Measurements from ENCODE around the gene TINCR.
"Not testable (repeated sequence)": the region's sequence is repeated elsewhere in the genome, so short reads cannot be mapped to it uniquely, and the experiment has no call there.

The TINCR gene

DNA sequence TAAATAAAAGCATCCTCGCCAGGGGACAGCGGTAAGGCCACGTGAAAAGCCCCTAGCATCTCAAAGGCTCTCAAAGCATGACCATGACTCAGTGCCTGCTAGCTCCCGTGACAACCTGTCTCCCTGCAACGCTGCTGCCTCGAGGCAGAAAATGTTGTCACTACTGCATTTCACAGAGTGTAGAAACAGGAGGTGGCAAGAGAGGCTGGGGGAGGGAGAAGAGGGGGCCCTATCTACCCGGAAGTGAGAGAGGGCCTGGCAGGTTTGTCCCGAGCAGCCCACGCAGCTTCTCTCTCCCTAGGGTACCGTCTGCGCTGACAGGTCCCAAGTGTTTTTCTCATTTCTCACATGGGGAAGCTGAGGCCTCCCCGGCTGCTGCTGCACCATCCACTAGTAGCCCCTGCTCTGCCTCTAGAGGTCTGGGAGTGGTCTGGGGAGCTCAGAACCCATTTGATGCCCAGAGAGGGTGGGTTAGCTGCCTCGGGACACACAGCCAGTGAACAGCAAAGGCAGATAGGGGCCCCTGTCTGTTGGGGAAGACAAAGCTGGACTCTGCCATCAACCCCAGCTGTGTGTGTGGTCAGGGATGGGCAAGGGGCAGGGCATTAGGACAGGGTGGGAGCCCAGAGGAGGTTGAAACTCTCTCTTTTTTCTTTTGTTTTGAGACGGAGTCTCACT is 3.7 kb downstream of the TINCR start:
- DNase-seq: peak; percentile 44
- in situ Hi-C loops (cut with MboI; ENCODE audit: low pct_unique_long_range_greater_than_20kb, low sequenced_read_pairs): no loop called here

DNA sequence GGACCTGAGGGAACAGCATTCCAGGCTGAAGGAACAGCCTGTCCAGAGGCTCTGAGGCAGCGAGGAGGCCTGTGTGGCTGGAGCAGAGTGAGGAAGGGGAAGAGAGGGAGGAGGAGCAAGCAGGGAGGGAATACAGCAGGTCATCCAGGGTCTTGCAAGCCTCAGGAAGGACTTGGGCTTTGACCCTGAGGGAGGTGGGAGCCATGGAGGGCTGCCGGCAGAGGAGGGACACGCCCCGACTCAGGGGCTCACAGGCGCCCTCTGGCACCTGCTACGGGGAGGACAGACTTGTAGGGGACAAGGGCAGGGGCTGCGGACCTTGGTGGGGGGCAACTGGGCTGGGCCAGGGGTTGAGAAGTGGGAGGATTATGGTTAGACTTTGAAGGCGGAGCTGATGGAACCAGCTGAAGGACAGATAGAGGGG is 4.7 kb downstream of the TINCR start:
- in situ Hi-C loops (cut with MboI; ENCODE audit: low pct_unique_long_range_greater_than_20kb, low sequenced_read_pairs): no loop called here
- DNase-seq: no peak

DNA sequence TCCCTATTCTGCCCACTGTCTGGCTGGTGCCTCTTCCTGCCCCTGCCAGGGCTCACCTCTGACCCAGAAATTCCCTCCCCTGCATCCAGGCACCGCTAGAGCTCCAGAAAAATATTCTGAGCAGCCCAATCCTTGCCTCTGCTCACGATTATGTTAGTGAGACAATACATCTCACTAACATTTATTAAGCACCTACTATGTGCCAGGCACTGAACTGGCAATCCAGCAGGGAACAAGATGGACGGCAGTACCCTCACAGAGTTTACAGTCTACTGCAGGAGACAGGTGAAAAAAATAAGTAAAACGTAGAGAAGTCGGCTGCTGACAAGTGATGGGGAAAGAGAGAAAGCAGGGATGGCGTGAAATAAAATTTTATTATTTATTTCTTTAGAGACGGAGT is 5.5 kb downstream of the TINCR start:
- no peak for DNase-seq
- in situ Hi-C loops (cut with MboI; ENCODE audit: low pct_unique_long_range_greater_than_20kb, low sequenced_read_pairs): no loop called here

DNA sequence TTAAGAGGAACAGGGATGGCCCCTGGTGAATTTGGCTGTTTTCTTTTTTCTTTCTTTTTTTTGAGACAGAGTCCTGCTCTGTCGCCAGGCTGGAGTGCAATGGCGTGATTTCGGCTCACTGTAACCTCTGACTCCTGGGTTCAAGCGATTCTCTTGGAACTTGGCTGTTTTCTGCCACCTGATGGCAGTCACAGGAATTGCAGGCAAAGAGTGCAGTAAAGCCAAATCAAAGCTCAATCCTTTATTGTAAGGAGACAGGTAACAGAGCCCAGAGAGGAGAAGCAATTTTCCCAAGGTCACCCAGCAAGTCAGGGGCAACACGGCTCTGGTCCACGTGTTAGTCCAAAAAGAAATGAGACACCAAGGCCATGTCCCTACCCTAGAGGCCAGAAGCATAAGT is 6.2 kb downstream of the TINCR start:
- peak; percentile 33 for DNase-seq
- in situ Hi-C loops (cut with MboI; ENCODE audit: low pct_unique_long_range_greater_than_20kb, low sequenced_read_pairs): no loop called here

DNA sequence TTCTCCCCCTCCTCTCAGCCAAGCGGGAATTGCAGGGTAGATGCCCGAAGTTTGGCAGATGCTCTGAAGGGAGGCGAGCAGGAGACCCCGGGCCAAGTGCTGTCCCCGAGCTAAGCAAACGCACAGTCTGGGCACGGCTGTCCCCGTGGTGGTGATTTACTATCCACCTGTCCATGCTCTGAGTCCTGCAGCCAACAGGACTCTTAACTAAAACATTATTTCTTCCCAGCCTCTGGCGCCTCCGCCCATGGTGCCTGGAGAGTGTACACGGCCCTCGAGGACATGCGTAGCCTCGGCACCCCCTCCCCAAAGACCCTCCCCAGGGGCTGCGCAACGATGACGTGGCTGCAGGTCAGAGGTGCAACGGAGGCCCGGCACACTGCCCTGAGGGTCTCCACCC is 7.6 kb downstream of the TINCR start:
- in situ Hi-C loops (cut with MboI; ENCODE audit: low pct_unique_long_range_greater_than_20kb, low sequenced_read_pairs): no loop called here
- no peak for DNase-seq

DNA sequence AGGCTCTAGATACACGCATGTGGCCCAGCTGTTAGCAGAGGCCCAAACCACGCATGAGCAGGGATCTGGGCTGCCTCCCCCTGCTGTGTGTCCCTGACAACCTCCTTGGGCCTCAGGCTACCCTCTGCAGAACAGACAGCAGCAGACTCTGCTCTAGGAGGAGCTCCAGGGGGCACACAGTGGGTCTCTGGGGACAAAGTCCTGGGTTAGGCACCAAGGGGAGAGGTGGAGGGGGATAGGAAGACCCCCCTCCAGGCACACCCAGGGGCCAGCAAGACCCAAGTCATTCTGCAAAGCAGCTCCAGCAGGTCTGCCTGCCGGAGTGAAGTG is 8.0 kb downstream of the TINCR start:
- in situ Hi-C loops (cut with MboI; ENCODE audit: low pct_unique_long_range_greater_than_20kb, low sequenced_read_pairs): no loop called here
- no peak for DNase-seq

DNA sequence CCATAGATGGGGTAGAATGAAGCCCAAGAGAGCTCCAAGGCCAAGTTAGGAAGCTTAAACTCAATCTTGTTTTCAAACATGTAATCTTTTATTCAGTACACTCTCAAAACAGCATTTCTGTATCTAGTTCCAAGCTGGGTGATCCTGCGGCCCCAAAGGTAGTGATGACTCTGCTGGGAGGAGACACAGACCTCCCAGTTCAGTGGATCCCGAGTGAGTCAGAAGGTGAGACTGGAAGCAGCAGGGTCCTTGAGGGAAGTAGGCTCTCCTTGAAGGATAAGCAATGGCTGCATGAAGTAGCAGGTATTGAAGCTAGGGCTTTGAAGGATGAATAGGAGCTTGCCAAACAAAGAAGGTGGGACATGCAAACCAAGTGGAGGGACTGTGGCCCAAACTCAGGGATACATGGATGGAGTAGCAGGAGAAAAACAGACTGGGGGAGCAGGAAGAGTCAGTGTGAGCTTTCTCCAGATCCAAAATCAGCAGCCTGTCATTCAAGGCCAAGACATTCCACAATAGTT is 9.6 kb downstream of the TINCR start:
- in situ Hi-C loops (cut with MboI; ENCODE audit: low pct_unique_long_range_greater_than_20kb, low sequenced_read_pairs): no loop called here
- no peak for DNase-seq

DNA sequence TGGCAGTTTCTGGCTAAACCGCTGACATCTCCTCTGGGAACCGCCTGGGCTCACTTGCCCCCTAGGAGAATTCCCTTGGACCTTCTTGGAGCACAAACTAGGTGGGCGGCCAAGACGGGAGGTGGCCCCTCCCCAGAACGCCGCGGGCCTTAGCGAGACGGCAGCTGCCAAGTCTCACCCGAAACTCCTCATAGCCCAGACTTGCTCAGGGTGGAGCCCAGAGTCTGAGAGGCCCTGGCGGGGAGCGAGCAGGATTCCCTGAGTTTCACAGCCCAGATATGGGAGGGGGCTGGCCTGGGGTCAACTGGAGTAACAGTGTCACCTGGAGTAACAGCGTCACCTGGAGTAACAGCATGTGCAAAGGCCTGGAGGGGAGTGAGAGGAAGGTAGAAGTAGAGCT is 10.1 kb downstream of the TINCR start:
- no peak for DNase-seq
- in situ Hi-C loops (cut with MboI; ENCODE audit: low pct_unique_long_range_greater_than_20kb, low sequenced_read_pairs): no loop called here

DNA sequence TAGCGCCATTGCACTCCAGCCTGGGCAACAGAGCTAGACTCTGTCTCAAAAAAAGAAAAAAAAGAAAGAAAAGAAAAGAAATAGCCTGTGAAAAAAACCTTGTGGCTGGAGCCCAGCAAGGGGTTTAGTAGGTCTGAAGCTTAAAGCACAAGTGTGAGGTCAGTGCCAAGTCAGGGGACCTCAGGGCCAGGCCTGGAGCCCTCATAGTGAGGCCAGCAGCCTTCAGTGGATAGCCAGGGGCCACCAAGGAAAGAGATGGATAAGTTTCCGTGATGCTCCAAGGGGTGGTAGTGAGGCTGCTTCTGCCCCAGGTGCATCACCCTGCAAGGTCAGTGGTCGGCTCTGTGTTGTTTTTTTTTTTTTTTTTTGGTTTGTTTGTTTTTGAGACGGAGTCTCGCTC is 12.9 kb downstream of the TINCR start:
- in situ Hi-C loops (cut with MboI; ENCODE audit: low pct_unique_long_range_greater_than_20kb, low sequenced_read_pairs): no loop called here
- DNase-seq: no peak

DNA sequence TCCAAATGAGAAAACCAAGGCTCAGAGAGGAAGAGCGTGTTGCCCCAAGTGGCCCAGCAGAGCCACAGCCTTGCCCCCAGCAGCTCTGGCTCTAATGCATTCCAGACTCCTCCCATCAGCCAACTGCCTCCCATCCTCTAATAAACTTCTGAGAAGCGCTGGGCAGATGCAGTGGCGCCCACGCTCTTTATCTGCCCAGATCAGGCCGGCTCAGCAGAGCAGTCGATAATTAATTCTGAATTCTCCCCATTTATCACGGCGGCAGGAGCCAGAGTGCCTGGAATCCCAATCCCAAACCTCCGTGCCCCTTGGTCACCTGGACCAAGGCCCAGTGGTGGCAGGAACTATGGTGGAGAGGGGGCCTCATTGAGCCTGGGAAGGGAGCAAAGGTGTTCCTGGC is 13.9 kb downstream of the TINCR start:
- in situ Hi-C loops (cut with MboI; ENCODE audit: low pct_unique_long_range_greater_than_20kb, low sequenced_read_pairs): no loop called here
- no peak for DNase-seq

DNA sequence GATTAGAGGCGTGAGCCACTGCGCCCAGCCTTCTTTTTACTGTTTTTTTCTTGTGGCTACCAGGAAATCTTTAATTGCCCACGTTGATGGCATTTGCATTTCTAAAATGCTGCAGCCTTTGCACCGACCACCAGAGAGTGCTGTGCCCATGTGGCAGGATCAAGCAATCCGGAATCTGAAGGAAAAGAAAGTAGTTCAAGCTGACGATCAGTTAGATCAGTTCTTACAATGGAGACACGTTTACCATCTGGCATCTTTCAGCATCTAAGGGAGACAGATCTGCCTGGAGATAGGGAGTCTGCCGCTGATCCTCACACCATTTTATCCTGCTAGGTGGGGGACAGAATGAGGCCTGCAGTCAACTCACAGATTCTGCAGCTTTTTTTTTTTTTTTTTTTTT is 19.9 kb downstream of the TINCR start:
- peak; percentile 72 for DNase-seq

DNA sequence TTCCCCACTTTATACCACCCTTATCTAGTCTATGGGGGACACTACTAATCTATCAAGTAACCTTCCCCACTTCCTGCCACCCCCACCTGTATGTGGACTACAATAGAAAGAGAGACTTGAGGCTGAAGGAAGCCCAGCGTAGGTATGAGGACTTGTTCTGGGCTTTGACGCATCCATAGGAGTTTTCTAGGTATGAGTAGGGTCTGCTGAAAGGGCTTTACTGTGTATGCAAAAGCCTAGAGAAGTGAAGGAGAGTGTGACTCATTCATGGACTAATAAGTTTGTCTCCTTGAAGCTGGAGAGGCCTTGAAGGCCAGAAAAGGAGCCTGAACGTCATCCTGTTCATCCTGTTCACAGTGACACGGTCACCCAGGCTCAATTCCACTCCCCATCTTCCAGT is 21.8 kb downstream of the TINCR start:
- DNase-seq: no peak
- in situ Hi-C loops (cut with MboI; ENCODE audit: low pct_unique_long_range_greater_than_20kb, low sequenced_read_pairs): no loop called here

More for the DNA sequence above, 19.9 kb downstream of the TINCR start:
- in situ Hi-C loops (cut with MboI; ENCODE audit: low pct_unique_long_range_greater_than_20kb, low sequenced_read_pairs): no loop called here

DNA sequence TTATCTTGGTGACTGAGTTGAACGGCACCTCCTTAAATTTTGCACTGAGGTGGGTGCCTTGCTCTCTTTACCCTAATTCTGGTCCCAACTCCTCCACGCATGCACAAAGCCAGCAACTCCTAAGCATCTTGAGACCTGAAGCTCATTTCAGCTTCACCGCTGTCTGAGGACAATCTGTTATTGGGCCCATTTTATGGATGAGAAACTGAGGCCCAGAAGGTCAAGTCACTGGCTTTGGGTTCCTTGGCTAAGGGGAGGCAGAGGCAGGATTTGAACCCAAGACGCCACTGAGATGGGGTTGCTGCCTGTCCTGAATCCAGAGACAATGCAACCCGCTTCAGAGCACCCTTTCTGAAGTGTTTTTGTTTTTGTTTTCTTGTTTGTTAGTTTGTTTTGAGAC is 22.7 kb downstream of the TINCR start:
- in situ Hi-C loops (cut with MboI; ENCODE audit: low pct_unique_long_range_greater_than_20kb, low sequenced_read_pairs): no loop called here
- DNase-seq: no peak

DNA sequence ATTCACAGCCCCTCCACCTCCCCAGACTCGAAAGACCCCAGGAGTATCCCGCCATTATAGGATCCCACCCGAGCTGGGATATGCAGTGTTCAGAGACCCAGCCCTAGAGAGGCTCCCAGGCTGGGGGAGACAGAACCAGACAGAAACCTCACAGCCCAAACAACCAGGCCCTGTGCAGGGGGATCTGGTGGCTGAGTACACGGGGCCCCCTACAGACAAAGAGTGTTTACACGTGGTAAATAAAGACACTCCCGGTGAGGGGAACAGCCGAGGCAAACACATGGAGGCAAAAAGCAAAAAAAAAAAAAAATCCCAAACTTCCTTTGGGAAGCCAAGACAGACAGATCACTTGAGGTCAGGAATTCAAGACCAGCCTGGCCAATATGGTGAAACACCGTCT is 25.1 kb downstream of the TINCR start:
- in situ Hi-C loops (cut with MboI; ENCODE audit: low pct_unique_long_range_greater_than_20kb, low sequenced_read_pairs): no loop called here
- DNase-seq: no peak

DNA sequence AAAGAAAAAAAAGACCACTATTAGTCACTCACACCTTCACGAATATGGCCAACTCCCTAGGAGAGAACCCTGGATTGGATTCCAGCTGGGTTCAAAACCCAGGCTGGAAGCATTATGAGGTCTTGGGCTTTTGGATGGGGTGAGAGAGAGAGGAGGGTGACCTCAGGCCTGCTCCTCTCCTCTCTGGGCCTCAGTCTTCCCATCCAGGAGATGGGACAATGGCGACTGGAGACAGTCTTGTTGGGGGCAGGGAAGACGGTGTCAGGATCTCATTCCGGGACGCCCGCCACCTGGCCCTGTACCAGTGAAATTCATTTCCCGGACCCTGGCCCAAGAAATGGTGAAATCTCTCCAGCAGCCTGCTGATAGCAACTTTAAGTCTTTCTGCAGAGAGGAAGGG is 26.3 kb downstream of the TINCR start:
- in situ Hi-C loops (cut with MboI; ENCODE audit: low pct_unique_long_range_greater_than_20kb, low sequenced_read_pairs): no loop called here
- no peak for DNase-seq

DNA sequence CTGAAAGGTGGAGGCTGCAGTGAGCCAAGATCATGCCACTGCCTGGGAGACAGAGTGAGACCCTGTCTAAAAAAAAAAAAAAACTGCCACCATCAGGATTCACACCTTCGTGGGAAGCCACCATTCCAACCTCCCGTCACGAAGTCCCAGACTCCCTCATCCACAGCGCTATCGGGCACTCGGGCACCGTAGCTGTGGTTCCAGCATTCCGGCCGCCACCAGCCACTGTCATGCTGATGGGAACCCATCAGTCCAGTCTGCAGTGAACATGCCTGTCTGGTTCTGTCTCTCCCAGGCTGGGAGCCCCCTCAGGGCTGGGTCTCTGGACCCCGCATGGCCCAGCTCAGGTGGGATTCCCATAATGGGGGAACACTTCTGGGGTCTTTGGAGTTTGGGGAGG is 27.5 kb downstream of the TINCR start:
- no peak for DNase-seq
- in situ Hi-C loops (cut with MboI; ENCODE audit: low pct_unique_long_range_greater_than_20kb, low sequenced_read_pairs): no loop called here

DNA sequence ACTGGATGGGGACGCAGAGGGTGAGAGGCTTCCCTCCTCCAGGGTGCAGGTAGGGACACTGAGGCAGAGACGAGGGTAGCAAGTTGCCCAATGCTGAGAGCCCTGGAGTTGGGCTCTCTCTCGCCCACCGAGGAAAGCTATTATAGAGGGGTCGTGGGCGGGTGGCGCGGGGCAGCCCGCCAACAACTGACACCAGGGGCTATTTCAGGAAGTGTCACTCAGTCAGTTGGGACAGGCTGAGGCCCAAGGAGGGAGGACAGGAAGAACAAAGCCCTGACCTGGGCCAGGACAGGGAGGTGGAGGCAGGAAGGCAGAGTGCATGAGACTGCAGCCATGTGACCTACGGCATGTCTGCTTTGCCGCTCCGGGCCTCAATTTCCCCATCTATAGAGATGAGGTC is 29.9 kb downstream of the TINCR start:
- no peak for DNase-seq
- in situ Hi-C loops (cut with MboI; ENCODE audit: low pct_unique_long_range_greater_than_20kb, low sequenced_read_pairs): no loop called here

DNA sequence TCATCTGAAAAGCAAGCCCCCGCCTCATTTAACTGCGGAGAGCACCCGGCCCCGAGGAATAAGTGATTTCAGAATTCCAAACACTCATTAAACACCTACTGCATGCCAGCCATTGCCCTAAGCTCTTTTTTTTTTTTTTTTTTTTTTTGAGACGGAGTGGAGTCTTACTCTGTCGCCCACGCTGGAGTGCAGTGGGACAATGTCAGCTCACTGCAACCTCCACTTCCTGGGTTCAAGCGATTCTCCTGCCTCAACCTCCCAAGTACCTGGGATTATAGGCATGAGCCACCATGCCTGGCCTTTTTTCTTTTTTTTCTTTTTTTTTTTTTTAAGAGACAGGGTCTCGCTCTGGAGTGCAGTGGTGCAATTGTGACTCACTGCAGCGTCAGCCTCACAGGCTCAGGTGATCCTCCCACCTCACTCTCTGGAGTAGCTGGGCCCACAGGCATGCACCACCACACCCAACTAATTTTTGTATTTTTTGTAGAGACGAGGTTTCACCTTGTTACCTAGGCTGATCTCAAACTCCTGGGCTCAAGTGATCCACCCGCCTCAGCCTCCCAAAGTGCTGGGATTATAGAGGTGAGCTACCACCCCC is 30.7 kb downstream of the TINCR start:
- DNase-seq; in situ Hi-C loops (cut with MboI; ENCODE audit: low pct_unique_long_range_greater_than_20kb, low sequenced_read_pairs): not testable (repeated sequence)

DNA sequence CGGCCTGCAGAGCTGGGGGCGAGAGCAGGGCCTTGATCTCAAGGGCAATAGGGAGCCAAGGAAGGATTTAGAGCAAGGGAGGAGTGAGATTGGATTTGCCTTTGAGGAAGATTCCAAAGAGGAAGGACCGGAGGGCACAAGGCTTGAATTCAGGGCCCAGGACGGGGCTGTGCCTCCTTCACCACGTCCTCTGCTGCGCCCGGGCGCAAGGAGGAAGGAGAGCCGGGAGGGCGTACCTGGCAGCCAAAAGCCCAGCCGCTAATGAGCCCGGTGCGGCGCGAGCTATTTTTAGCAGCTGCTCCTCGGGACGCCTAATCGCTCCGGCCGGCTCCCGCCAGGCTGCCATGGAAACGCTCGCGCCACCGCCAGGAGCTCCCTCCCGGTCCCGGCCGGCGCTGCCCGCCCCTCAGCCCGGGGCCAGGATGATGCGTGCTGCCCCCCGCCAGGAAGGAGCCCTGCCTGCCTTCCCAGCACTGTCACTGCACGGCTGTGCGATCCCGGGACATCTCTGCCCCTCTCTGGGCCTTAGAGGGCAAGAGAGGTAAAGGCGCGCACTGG is 31.3 kb downstream of the TINCR start:
- in situ Hi-C loops (cut with MboI; ENCODE audit: low pct_unique_long_range_greater_than_20kb, low sequenced_read_pairs): no loop called here
- peak; percentile 34 for DNase-seq

DNA sequence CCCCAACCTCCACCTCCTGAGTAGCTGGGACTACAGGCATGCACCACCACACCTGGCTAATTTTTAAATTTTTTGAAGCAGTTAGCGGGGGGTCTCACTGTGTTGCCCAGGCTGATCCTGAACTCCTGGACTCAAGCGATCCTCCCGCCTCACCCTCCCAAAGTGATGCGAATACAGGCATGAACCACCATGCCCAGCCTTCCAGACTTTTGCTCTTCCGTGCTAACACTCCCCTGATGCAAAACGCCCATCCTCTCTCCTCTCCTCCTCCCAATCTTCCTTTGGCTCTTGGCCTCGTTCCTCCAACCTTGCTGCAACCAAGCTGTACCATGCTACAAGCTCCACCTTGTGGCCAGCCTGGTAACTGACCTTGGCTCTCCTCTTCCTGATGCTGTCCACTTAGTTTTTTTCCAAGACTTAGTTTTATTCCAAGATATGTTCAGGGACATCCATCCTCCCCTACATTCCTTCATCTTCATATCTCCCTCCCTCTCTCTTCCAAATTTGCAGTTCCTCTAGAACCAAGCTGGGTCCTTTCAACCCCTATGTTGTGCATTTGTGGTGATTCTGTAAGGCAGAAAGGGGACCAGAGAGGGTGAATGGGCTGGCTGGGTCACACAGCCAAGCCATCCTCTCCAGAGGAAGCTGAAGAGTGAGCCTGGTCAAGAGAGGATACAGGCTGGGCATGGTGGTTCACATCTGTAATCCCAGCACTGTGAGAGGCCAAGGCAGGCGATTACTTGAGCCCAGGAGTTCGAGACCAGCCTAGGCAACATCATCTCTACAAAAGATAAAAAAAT is 32.8 kb downstream of the TINCR start:
- in situ Hi-C loops (cut with MboI; ENCODE audit: low pct_unique_long_range_greater_than_20kb, low sequenced_read_pairs): no loop called here
- DNase-seq: peak; percentile 59
